ENCODE data around the gene ARRB2.

DNA sequence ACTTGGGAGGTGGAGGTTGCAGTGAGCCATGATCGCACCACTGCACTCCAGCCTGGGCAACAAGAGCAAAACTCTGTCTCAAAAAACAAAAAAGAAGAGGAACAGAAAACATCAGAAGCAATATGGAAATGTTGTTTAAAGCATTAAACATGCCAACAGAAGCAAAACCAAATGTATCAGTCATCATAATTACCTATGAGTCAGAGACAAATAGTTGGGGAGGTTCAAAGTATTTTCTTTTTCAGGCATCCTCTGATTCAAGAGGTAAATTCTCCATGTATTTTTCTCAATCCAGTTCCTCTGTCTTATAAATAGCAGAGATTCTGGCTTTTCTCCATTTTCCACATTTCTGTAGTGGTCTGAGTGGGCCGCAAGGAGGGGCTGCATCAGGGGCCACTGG is 59.2 kb downstream of the ARRB2 start:
- TF ChIP-seq POU5F1 (IDR thresholded peaks at IDR 0.05; ENCODE audit: low read depth, low read length) (no peak), POLR2AphosphoS5 (IDR thresholded peaks at IDR 0.05; ENCODE audit: low read depth, low read length) (no peak), RAD21 (IDR thresholded peaks at IDR 0.05 in 1 of 2, conservative IDR thresholded peaks at IDR 0.05 in 1 of 2; ENCODE audit: low read depth in 2 of 2, low read length in 2 of 2) (no peak; a peak in 1 of 4 replicates), CTBP2 (IDR thresholded peaks at IDR 0.05; ENCODE audit: borderline replicate concordance, insufficient read depth, insufficient read length, low read length) (no peak), RFX5 (IDR thresholded peaks at IDR 0.05; ENCODE audit: borderline replicate concordance, low read depth, low read length) (no peak), EP300 (IDR thresholded peaks at IDR 0.05; ENCODE audit: borderline replicate concordance in 1 of 2, low read depth in 2 of 2, low read length in 2 of 2) (no peak), TEAD4 (IDR thresholded peaks at IDR 0.05; ENCODE audit: low read depth, low read length) (no peak)
- TF ChIP-seq, protein P1, sequence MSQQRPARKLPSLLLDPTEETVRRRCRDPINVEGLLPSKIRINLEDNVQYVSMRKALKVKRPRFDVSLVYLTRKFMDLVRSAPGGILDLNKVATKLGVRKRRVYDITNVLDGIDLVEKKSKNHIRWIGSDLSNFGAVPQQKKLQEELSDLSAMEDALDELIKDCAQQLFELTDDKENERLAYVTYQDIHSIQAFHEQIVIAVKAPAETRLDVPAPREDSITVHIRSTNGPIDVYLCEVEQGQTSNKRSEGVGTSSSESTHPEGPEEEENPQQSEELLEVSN (IDR thresholded peaks at IDR 0.05): no peak
- TF ChIP-seq, protein P2, sequence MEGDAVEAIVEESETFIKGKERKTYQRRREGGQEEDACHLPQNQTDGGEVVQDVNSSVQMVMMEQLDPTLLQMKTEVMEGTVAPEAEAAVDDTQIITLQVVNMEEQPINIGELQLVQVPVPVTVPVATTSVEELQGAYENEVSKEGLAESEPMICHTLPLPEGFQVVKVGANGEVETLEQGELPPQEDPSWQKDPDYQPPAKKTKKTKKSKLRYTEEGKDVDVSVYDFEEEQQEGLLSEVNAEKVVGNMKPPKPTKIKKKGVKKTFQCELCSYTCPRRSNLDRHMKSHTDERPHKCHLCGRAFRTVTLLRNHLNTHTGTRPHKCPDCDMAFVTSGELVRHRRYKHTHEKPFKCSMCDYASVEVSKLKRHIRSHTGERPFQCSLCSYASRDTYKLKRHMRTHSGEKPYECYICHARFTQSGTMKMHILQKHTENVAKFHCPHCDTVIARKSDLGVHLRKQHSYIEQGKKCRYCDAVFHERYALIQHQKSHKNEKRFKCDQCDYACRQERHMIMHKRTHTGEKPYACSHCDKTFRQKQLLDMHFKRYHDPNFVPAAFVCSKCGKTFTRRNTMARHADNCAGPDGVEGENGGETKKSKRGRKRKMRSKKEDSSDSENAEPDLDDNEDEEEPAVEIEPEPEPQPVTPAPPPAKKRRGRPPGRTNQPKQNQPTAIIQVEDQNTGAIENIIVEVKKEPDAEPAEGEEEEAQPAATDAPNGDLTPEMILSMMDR (IDR thresholded peaks at IDR 0.05; ENCODE audit: control extremely low read depth in 1 of 3, insufficient read depth in 1 of 3, low read depth in 1 of 3, low read length in 3 of 3): no peak
- TF ChIP-seq, protein P3, sequence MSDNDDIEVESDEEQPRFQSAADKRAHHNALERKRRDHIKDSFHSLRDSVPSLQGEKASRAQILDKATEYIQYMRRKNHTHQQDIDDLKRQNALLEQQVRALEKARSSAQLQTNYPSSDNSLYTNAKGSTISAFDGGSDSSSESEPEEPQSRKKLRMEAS (IDR thresholded peaks at IDR 0.05): no peak

All from H1 (cell line).